ENCODE results near the gene UNKL. TPM values are rescaled to one million over a fixed set of nuclear protein-coding genes. Genes with fewer than 3 reads are reported as not detected.

UNKL gene
- total RNA-seq, 2 donors from 2014 or later = 22.1 to 42.8 TPM

GRCh38 chr16:1349351-1349750, 65.2 kb downstream of the UNKL start:
- no peaks in the 10 kb centered on the region for H3K27me3 ChIP-seq (replicated peaks; ENCODE audit: insufficient read depth)
- H3K36me3 ChIP-seq = peaks cover 12% of the 10 kb centered on the region
- H3K4me1 ChIP-seq (ENCODE audit: control insufficient read depth in 1 of 2, low read depth in 2 of 2) = peaks cover 8 to 32% of the 10 kb centered on the region in 2 donors
- H3K9me3 ChIP-seq = no peaks in the 10 kb centered on the region
- no peak overlapping the region for H3K27ac ChIP-seq
- no peak overlapping the region for H3K4me3 ChIP-seq
- no peak for TF ChIP-seq CTCF (IDR thresholded peaks at IDR 0.05)
- DNase-seq (ENCODE audit: low spot score) = no peak
- ATAC-seq (ENCODE audit: insufficient number of reproducible peaks, low FRiP score, low read depth) = no peak

- Histone ChIP-seq H3K9me3 (no peaks in the 10 kb centered on the region), H3K4me3 (no peak overlapping the region), H3K27me3 (replicated peaks; ENCODE audit: insufficient read depth) (no peaks in the 10 kb centered on the region), H3K36me3 (peaks cover 12% of the 10 kb centered on the region), H3K27ac (no peak overlapping the region), H3K4me1 (ENCODE audit: control insufficient read depth in 1 of 2, low read depth in 2 of 2) (peaks cover 8 to 36% of the 10 kb centered on the region in 2 donors)
- no peak for TF ChIP-seq CTCF (IDR thresholded peaks at IDR 0.05)
- DNase-seq (ENCODE audit: low spot score) (no peak), ATAC-seq (ENCODE audit: insufficient number of reproducible peaks, low FRiP score, low read depth) (no peak)
Measured at GRCh38 chr16:1348926-1349325, 65.6 kb downstream of the UNKL start.

- TF ChIP-seq CTCF (IDR thresholded peaks at IDR 0.05) = no peak
- Histone ChIP-seq H3K9me3 (no peaks in the 10 kb centered on the region), H3K36me3 (peaks cover 12% of the 10 kb centered on the region)
Measured at GRCh38 chr16:1348441-1348840, 66.1 kb downstream of the UNKL start.

GRCh38 chr16:1347962-1348361, 66.5 kb downstream of the UNKL start:
- no peak for ATAC-seq (ENCODE audit: insufficient number of reproducible peaks, low FRiP score, low read depth)
- H3K9me3 ChIP-seq = no peaks in the 10 kb centered on the region

More at GRCh38 chr16:1348441-1348840, 66.1 kb downstream of the UNKL start:
- ATAC-seq (ENCODE audit: insufficient number of reproducible peaks, low FRiP score, low read depth) (no peak), DNase-seq (ENCODE audit: low spot score) (no peak)
- no peak overlapping the region for H3K27ac ChIP-seq
- peaks cover 8 to 37% of the 10 kb centered on the region in 2 donors for H3K4me1 ChIP-seq (ENCODE audit: control insufficient read depth in 1 of 2, low read depth in 2 of 2)
- no peak overlapping the region for H3K4me3 ChIP-seq
- no peaks in the 10 kb centered on the region for H3K27me3 ChIP-seq (replicated peaks; ENCODE audit: insufficient read depth)

GRCh38 chr16:1347286-1347855, 67.1 kb downstream of the UNKL start:
- no peak for ATAC-seq (ENCODE audit: insufficient number of reproducible peaks, low FRiP score, low read depth)
- Histone ChIP-seq H3K27ac (no peak overlapping the region), H3K9me3 (no peaks in the 10 kb centered on the region), H3K27me3 (replicated peaks; ENCODE audit: insufficient read depth) (no peaks in the 10 kb centered on the region), H3K36me3 (peaks cover 12% of the 10 kb centered on the region), H3K4me3 (no peak overlapping the region), H3K4me1 (ENCODE audit: control insufficient read depth in 1 of 2, low read depth in 2 of 2) (peaks cover 0 to 32% of the 10 kb centered on the region in 2 donors)
- no peak for DNase-seq (ENCODE audit: low spot score)
- TF ChIP-seq CTCF (IDR thresholded peaks at IDR 0.05) = no peak

More at GRCh38 chr16:1347962-1348361, 66.5 kb downstream of the UNKL start:
- no peak overlapping the region for H3K27ac ChIP-seq
- H3K27me3 ChIP-seq (replicated peaks; ENCODE audit: insufficient read depth) = no peaks in the 10 kb centered on the region
- DNase-seq (ENCODE audit: low spot score) = no peak
- H3K4me3 ChIP-seq = no peak overlapping the region
- peaks cover 6 to 34% of the 10 kb centered on the region in 2 donors for H3K4me1 ChIP-seq (ENCODE audit: control insufficient read depth in 1 of 2, low read depth in 2 of 2)
- H3K36me3 ChIP-seq = peaks cover 12% of the 10 kb centered on the region
- no peak for TF ChIP-seq CTCF (IDR thresholded peaks at IDR 0.05)

Measured in thoracic aorta (tissue), 2 donors.